Fibroblast of lung (primary cell): ENCODE data around the gene SALL1.

Experiments
- CTCF ChIP-seq, 2 donors: IDR thresholded peaks in 1 of 2; conservative IDR thresholded peaks in 1 of 2; 1 replicate in 1 of 2; 2 replicates in 1 of 2; pipeline ENCODE4 v1.5.1; 2011 to 2012; ENCODE audit warnings: low read length in 2 of 2, control low read depth in 1 of 2, inconsistent platforms in 1 of 2, low read depth in 1 of 2, mild to moderate bottlenecking in 1 of 2
- EZH2 ChIP-seq: IDR thresholded peaks from 2 replicates; pipeline ENCODE4 v1.5.1; 2012; ENCODE audit warnings: low read length, control low read depth, mild to moderate bottlenecking; ENCODE audit errors: missing control alignments

GRCh38 chr16:51166541-51166940, 15.5 kb upstream of the SALL1 start:
- TF ChIP-seq CTCF (conservative IDR thresholded peaks at IDR 0.05 in 1 of 2, IDR thresholded peaks at IDR 0.05 in 1 of 2; ENCODE audit: low read depth in 1 of 2, low read length in 2 of 2), result no peak
- TF ChIP-seq EZH2, result no peak
